SK-N-SH treated with all-trans-retinoic acid at 6 μM for 48 hours (cell line): ENCODE results near the gene EEA1.

Experiments used
- ATAC-seq: fragments of 200-7000 bp; cut with Tn5 transposase; 3 replicates; pipeline ENCODE4 v1.9.1; 2020; ENCODE audit warnings: mild to moderate bottlenecking, moderate library complexity
- ARNTL ChIP-seq: fragments of 450-650 bp; formaldehyde crosslinking; IDR thresholded peaks from 2 replicates; pipeline ENCODE4 v1.5.0; 2020; ENCODE audit warnings: low read depth, mild to moderate bottlenecking, moderate library complexity, borderline replicate concordance
- BACH2 ChIP-seq: fragments of 250-450 bp; sonication (Bioruptor Pico); IDR thresholded peaks from 2 replicates; pipeline ENCODE4 v1.9.0; 2021; ENCODE audit warnings: mild to moderate bottlenecking, borderline replicate concordance
- CSDC2 ChIP-seq: fragments of 250-450 bp; sonication (Bioruptor Pico); IDR thresholded peaks from 2 replicates; pipeline ENCODE4 v1.5.0; 2020; ENCODE audit warnings: mild to moderate bottlenecking, moderate library complexity
- ISL1 ChIP-seq: fragments of 250-450 bp; sonication (Bioruptor Pico); IDR thresholded peaks from 2 replicates; pipeline ENCODE4 v2.1.2; 2022; ENCODE audit warnings: mild to moderate bottlenecking, moderate library complexity
- PPARA ChIP-seq: fragments of 250-450 bp; sonication (Bioruptor Pico); IDR thresholded peaks from 2 replicates; pipeline ENCODE4 v1.5.0; 2020; ENCODE audit warnings: mild to moderate bottlenecking, borderline replicate concordance
- SNAI2 ChIP-seq: fragments of 250-450 bp; sonication (Bioruptor Pico); IDR thresholded peaks from 2 replicates; pipeline ENCODE4 v1.5.0; 2020; ENCODE audit warnings: mild to moderate bottlenecking, moderate library complexity
- ZFP3 ChIP-seq: fragments of 250-450 bp; sonication (Bioruptor Pico); IDR thresholded peaks from 2 replicates; pipeline ENCODE4 v1.5.0; 2020; ENCODE audit warnings: mild to moderate bottlenecking, moderate library complexity
- ZNF565 ChIP-seq: fragments of 450-650 bp; formaldehyde crosslinking; conservative IDR thresholded peaks from 2 replicates; pipeline ENCODE4 v1.5.0; 2020; ENCODE audit warnings: low read depth, mild to moderate bottlenecking, moderate library complexity
- TF ChIP-seq, protein P1 (sequence below): fragments of 250-450 bp; sonication (Bioruptor Pico); IDR thresholded peaks from 2 replicates; pipeline ENCODE4 v1.8.0; 2020; ENCODE audit warnings: mild to moderate bottlenecking, moderate library complexity, borderline replicate concordance
- TF ChIP-seq, protein P2 (sequence below): fragments of 250-450 bp; sonication (Bioruptor Pico); IDR thresholded peaks from 2 replicates; pipeline ENCODE4 v1.8.0; 2021; ENCODE audit warnings: low read depth, mild to moderate bottlenecking, moderate library complexity, borderline replicate concordance
- TF ChIP-seq, protein P3 (sequence below): fragments of 250-450 bp; sonication (Bioruptor Pico); IDR thresholded peaks from 2 replicates; pipeline ENCODE4 v1.5.1; 2020; ENCODE audit warnings: low read depth, mild to moderate bottlenecking, moderate library complexity

Gene EEA1

DNA sequence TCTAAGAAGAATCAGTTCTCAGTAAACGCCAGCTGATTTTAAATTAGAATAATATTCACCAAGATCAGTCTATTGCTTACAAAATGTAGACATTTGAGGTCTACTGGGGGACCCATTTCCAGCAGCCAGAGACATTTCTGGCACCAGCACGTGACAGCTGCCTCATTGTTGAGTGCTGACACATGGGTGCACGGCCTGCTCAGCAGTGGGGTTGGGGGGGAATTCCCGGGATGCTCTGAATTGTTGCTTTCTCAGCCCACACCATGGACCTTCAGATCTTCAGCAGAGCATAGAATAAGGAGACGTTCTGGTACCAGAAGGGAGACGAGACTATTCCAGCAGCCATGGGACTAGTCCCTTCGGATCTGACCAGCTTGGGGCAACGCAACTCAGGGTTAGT, 208.0 kb downstream of the EEA1 start:
- no peak for TF ChIP-seq ISL1 (CRISPR knock-in tag)
- TF ChIP-seq, protein P1, sequence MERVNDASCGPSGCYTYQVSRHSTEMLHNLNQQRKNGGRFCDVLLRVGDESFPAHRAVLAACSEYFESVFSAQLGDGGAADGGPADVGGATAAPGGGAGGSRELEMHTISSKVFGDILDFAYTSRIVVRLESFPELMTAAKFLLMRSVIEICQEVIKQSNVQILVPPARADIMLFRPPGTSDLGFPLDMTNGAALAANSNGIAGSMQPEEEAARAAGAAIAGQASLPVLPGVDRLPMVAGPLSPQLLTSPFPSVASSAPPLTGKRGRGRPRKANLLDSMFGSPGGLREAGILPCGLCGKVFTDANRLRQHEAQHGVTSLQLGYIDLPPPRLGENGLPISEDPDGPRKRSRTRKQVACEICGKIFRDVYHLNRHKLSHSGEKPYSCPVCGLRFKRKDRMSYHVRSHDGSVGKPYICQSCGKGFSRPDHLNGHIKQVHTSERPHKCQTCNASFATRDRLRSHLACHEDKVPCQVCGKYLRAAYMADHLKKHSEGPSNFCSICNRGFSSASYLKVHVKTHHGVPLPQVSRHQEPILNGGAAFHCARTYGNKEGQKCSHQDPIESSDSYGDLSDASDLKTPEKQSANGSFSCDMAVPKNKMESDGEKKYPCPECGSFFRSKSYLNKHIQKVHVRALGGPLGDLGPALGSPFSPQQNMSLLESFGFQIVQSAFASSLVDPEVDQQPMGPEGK (CRISPR knock-in tag) = no peak
- TF ChIP-seq ZNF565 (CRISPR knock-in tag) = no peak
- TF ChIP-seq PPARA (CRISPR knock-in tag) = no peak
- no peak for TF ChIP-seq ZFP3 (CRISPR knock-in tag)
- no peak for TF ChIP-seq BACH2 (CRISPR knock-in tag)
- TF ChIP-seq, protein P2, sequence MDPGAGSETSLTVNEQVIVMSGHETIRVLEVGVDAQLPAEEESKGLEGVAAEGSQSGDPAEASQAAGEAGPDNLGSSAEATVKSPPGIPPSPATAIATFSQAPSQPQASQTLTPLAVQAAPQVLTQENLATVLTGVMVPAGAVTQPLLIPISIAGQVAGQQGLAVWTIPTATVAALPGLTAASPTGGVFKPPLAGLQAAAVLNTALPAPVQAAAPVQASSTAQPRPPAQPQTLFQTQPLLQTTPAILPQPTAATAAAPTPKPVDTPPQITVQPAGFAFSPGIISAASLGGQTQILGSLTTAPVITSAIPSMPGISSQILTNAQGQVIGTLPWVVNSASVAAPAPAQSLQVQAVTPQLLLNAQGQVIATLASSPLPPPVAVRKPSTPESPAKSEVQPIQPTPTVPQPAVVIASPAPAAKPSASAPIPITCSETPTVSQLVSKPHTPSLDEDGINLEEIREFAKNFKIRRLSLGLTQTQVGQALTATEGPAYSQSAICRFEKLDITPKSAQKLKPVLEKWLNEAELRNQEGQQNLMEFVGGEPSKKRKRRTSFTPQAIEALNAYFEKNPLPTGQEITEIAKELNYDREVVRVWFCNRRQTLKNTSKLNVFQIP (CRISPR knock-in tag) = no peak
- no peak for TF ChIP-seq ARNTL (CRISPR knock-in tag)
- TF ChIP-seq, protein P3, sequence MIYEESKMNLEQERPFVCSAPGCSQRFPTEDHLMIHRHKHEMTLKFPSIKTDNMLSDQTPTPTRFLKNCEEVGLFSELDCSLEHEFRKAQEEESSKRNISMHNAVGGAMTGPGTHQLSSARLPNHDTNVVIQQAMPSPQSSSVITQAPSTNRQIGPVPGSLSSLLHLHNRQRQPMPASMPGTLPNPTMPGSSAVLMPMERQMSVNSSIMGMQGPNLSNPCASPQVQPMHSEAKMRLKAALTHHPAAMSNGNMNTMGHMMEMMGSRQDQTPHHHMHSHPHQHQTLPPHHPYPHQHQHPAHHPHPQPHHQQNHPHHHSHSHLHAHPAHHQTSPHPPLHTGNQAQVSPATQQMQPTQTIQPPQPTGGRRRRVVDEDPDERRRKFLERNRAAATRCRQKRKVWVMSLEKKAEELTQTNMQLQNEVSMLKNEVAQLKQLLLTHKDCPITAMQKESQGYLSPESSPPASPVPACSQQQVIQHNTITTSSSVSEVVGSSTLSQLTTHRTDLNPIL = no peak
- TF ChIP-seq CSDC2 (CRISPR knock-in tag) = no peak
- TF ChIP-seq SNAI2 (CRISPR knock-in tag) = no peak
- no peak; the same call in 2 of the 3 replicates for ATAC-seq
